NCI-H460 (cell line): ENCODE data around the gene EXD3. TPM values are rescaled to one million over a fixed set of nuclear protein-coding genes. Genes with fewer than 3 reads are reported as not detected.
"Not testable (repeated sequence)": the region's sequence is repeated elsewhere in the genome, so short reads cannot be mapped to it uniquely, and the experiment has no call there.

Experiments
- DNase-seq: peaks from one replicate; pipeline ENCODE4 v3.0.0-alpha.2; 2016; ENCODE audit warnings: low read depth; ENCODE audit errors: extremely low read depth
- total RNA-seq: library from RNA; depleted of rRNA; stranded (reverse); fragments of >200 nt; shearing (Covaris generic); gene quantifications from 2 replicates; pipeline ENCODE4 v1.2.3, GENCODE V29; 2014

The EXD3 gene
- total RNA-seq, 1 experiment from 2014 or later, result 8.4 TPM

GRCh38 chr9:137352511-137353222 is 70.3 kb downstream of the EXD3 start:
- no peak for DNase-seq

- DNase-seq, result no peak
Observed at GRCh38 chr9:137351781-137352501, 71.0 kb downstream of the EXD3 start.

GRCh38 chr9:137350696-137351584 is 72.0 kb downstream of the EXD3 start:
- no peak for DNase-seq

- DNase-seq, result no peak
Observed at GRCh38 chr9:137349471-137350033, 73.4 kb downstream of the EXD3 start.

- DNase-seq, result no peak
Observed at GRCh38 chr9:137348769-137349470, 74.0 kb downstream of the EXD3 start.

- DNase-seq, result no peak
Observed at GRCh38 chr9:137347928-137348327, 75.0 kb downstream of the EXD3 start.

- DNase-seq, result no peak
Observed at GRCh38 chr9:137342482-137342881, 80.5 kb downstream of the EXD3 start.

GRCh38 chr9:137341227-137341626 is 81.7 kb downstream of the EXD3 start:
- DNase-seq, result no peak

GRCh38 chr9:137339908-137340462 is 83.0 kb downstream of the EXD3 start:
- DNase-seq, result not testable (repeated sequence)

- DNase-seq, result no peak
Observed at GRCh38 chr9:137339045-137339907, 83.7 kb downstream of the EXD3 start.

- DNase-seq, result no peak
Observed at GRCh38 chr9:137336735-137337134, 86.2 kb downstream of the EXD3 start.

GRCh38 chr9:137333016-137333671 is 89.8 kb downstream of the EXD3 start:
- DNase-seq, result no peak

GRCh38 chr9:137331929-137332328 is 91.0 kb downstream of the EXD3 start:
- DNase-seq, result no peak

- no peak for DNase-seq
Observed at GRCh38 chr9:137330689-137331088, 92.3 kb downstream of the EXD3 start.

- DNase-seq, result not testable (repeated sequence)
Observed at GRCh38 chr9:137329590-137329989, 93.4 kb downstream of the EXD3 start.

GRCh38 chr9:137327641-137328550 is 95.1 kb downstream of the EXD3 start:
- DNase-seq, result peak; percentile 43

GRCh38 chr9:137326445-137327065 is 96.4 kb downstream of the EXD3 start:
- no peak for DNase-seq
